Kidney capillary endothelial cell (primary cell): ENCODE results near the gene WDR53.
"Not testable (repeated sequence)": the region's sequence is repeated elsewhere in the genome, so short reads cannot be mapped to it uniquely, and the experiment has no call there.

ENCODE experiments used
- DNase-seq: peaks from one replicate; pipeline ENCODE4 v3.0.0-alpha.2; 2018; ENCODE audit warnings: low spot score

The WDR53 gene

DNA sequence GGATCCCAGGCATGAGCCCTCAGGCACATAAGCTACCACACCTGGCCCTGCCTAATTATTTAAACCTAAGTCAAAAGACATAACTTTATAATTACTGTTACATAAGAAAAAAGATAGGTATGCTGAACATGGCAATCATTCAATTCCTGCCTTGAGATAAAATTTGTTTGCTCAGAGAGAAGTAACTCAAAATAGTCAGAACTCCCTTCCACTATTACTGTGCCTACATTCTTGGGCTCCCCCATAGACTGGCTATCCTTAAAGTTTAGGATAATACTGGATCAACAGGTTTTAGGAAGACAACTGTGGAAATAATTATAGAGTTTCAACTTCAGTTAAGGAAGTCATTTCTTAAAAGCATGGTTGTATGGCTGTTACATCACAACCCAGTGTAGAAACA, 9.9 kb downstream of the WDR53 start:
- DNase-seq, result no peak

DNA sequence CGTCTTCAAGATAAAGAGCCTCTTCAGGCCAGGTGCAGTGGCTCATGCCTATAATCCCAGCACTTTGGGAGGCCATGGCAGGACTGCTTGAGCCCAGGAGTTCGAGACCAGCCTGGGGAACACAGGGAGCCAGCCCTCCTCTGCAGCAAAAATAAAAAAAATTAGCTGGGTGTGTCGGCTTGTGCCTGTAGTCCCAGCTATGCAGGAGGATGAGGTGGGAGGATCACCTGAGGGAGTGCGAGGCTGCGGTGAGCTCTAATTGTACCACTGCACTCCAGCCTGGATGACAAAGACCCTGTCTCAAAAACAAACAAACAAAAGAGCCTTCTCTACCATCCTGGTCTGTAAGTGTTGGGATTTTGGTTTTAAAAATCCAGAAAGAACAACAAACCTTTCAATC, 11.1 kb downstream of the WDR53 start:
- no peak for DNase-seq

DNA sequence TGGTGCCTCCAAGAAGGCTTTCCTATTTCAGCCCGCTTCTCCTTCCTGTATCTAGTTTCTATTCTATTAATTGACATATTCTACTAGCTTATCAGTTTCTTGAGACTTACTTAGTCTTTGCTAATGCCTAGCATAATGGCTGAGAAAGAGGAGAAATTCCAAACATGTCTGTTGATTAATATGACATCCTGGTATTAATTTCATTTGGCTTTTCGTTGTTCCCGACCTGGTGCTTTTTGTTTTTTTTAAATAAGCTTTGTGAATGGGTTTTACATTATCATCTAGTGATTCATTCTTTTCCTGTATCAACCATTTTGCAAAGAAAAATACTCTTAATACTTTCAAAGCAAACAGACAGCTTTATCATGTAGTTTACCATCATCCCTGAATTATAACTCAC, 13.1 kb downstream of the WDR53 start:
- DNase-seq, result no peak

DNA sequence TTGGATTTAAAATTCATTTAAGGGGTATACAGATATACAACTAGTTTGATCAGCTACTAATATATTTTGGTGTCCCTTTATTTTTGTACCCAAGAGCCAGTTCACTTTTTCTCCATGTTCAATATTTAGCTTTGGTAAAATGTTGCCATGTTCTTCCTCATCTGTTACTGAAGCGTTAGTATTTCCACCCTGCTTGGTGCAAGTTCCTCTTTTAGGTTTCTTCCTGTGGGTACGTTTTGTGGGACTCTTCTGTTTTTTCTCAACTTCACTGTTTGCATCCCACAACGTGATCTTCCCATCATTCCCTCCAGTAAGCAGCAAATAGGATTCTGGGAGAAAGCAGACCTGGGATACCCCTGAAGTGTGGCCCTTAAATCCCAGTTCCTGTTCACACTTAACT, 14.1 kb downstream of the WDR53 start:
- DNase-seq, result no peak

DNA sequence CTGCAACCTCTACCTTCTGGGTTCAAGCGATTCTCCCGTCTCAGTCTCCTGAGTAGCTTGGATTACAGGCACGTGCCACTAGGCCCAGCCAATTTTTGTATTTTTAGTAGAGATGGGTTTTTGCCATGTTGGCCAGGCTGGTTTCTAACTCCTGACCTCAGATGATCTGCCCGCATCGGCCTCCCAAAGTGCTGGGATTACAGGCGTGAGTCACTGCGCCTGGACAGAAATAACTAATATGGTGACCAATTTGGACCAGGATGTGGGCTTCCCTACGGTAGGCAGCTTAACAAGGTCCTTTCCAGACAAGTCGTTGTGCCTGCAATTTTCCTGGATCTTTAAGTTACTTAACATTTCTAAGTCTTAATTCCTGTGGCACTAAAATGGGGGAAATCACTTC, 14.8 kb downstream of the WDR53 start:
- no peak for DNase-seq

DNA sequence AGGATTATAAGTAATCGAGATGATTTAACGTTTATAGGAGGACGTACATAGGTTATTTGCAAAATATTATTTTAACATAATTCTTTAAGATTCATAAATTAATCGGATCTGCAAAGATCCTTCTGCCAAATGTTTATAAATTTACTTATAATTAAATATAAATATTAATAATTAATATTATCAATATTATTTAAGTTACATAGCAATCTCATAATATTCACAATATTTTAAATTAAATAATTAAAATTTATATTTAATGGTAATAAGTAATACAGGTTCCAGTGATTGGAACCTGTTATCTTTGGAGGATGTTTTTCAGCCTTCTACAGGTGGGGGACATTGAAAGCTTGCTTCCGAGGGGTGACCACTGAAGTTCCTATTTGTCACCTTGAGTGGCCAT, 16.1 kb downstream of the WDR53 start:
- DNase-seq, result no peak

DNA sequence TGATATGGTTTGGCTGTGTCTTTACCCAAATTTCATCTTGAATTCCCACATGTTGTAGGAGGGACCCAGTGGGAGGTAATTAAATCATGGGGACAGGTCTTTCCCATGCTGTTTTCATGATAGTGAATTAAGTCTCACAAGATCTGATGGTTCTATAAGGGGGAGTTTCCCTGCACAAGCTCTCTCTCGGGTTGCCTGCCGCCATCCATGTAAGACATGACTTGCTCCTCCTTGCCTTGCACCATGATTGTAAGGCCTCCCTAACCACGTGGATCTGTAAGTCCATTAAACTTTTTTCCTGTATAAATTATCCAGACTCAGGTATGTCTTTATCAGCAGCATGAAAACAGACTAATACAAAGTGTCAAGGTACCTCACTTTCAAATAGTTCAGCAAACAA, 18.2 kb downstream of the WDR53 start:
- not testable (repeated sequence) for DNase-seq

DNA sequence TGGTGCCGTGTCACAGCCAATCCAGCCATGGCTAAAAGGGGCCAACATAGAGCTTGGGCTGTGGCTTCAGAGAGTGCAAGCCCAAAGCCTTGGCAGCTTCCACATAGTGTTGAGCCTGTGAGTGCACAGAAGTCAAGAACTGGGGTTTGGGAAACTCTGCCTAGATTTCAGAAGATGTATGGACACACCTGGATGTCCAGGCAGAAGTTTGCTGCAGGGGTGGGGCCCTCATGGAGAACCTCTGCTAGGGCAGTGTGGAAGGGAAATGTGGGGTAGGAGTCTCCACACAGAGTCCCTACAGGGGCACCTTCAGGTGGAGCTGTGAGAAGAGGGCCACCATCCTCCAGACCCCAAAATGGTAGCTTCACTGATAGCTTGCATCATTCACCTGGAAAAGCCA, 19.0 kb downstream of the WDR53 start:
- DNase-seq, result not testable (repeated sequence)

DNA sequence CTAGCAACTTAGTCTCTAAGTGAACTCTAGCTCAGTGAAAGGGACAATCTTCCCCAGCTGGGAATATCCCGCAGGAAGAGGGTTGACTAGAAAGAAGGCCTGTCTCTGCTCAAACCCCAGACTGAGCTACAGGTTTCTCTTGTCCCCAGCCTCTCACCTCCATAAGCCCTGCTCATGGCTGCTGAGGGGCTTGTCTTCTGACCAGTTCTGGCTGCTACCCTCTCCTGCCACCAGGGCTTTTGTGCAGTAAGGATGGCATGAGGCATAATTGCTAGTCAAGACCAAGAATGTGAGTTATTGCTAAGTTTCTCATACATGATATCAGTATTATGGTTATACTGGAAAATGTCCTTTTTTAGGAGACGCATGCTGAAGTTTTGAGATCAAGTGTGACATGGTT, 21.3 kb downstream of the WDR53 start:
- DNase-seq, result no peak

DNA sequence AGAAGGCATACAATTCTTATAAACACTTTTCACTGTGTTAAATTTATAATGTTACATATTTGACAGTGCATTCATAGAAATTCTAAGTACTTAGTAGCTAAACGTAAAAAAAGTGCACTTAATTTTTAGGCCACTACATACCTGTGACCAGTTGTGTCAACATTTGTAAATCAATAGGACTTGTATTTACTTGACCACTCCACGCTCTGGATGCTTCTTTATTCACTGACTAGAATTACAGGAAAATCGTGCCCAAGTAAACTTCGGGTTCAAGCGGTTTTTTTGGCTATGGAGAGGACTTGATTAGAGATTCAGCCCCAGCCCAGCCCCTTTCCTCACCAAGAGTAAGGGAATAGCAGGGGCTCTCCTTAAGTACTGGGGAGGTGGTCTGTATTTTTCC, 21.8 kb downstream of the WDR53 start:
- no peak for DNase-seq

DNA sequence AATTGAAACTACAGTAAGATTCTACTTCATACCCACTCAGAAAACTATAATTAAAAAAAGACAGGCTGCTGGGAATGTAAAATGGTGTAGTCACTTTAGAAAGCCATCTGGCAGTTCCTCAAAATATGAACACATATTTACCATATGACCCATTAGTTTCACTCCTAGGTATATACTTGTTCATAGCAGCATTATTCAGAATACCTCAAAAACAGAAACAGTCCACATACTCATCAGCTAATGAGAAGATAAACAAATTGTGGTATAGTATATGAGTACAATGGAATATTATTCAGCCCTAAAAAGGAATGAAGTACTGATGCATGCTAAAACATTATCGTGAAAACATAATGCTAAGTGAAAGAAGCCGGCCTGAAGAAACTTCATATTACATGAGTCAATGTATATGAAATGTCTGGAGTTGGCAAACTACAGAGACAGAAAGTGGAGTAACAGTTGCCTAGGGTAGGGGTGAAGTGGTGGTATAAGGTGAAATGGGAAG, 23.8 kb downstream of the WDR53 start:
- no peak for DNase-seq

DNA sequence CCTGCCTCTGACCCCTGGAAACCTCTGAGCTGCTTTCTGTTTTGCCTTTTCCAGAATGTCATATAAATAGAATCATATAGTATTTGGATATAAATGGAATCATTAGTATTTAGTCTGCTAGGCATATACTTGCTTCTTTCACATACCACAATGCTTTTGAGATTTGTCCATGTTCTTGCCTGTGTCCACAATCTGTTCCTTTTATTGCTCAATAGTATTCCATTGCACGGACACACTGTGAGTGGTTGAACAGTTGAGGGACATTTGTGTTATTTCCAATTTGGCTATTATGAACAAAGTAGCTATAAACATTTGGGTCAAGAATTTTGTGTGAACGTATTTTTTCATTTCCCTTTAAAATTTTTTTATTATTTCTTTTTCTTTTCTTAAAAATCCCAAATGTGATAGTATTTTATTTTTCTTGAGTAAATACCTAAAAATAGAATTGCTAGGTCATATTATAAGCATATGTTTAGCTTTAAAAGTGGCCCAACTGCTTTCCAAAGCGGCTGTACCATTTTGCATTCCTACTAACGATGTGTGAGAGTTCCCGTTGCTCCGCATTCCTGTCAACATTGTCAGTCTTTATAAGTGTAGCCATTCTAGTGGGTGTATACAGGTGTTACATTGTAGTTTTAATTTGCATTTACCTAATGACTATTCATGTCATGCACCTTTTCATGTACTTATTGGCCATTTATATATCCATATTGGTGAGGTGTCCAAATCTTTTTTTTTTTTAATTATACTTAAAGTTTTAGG, 26.5 kb downstream of the WDR53 start:
- no peak for DNase-seq

DNA sequence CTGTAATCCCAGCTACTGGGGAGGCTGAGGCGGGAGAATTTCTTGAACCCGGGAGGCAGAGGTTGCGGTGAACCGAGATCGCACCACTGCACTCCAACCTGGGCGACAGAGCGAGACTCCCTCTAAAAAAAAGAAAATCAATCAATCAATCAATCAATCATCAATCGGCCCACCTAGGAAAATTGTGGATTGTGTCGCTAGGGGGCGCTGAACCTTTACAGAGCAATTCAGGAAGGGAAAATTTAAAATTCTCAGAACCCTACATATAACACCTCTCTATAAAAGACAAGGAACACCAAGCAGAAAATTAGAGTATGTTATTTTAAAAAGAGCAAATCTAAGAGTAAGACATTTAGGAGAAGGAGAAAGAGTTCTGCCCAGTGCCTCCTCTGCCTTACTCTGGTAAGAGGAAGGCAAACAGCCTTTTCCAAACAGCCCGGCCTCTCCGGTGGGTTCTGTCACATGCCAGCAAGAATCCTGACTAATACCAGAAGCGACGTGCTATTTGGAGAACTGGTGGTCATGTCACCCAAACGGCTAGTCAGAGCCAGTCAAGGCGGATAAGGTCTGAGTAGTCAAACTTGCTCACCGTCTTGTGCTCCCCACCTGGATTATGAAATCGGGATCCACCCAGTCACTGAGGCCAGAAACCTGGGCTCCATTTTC, 30.9 kb downstream of the WDR53 start:
- no peak for DNase-seq

DNA sequence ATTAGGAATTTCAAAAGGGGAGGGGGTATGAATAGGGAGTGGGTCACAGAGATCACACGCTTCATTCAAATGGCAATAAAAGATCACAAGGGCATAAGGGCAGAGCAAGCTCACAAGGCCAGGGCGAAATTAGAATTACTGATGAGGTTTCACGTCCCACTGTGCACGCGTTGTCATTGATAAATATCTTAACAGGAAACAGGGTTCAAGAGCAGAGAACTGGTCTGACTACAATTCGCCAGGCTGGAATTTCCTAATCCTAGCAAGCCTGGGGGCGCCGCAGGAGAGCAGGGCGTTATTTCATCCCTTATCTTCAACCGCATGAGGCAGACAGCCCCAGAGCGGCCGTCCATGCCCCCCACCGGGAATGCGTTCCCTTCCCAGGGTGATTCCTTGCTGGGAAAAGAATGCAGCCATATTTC, 35.1 kb downstream of the WDR53 start:
- no peak for DNase-seq

DNA sequence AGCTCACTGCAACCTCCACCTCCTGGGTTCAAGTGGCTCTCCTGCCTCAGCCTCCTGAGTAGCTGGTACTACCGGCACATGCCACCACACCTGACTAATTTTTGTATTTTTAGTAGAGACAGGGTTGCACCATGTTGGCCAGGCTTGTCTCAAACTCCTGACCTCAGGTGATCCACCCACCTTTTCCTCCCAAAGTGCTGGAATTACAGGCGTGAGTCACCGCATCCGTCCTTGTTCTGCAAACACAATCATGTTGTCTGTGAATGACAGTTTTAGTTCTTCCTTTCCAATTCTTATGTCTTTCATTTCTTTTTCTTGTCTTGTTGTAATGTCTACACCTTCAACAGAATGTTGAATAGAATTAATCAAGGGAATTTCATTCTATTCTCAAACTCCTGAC, 36.9 kb downstream of the WDR53 start:
- DNase-seq, result no peak

DNA sequence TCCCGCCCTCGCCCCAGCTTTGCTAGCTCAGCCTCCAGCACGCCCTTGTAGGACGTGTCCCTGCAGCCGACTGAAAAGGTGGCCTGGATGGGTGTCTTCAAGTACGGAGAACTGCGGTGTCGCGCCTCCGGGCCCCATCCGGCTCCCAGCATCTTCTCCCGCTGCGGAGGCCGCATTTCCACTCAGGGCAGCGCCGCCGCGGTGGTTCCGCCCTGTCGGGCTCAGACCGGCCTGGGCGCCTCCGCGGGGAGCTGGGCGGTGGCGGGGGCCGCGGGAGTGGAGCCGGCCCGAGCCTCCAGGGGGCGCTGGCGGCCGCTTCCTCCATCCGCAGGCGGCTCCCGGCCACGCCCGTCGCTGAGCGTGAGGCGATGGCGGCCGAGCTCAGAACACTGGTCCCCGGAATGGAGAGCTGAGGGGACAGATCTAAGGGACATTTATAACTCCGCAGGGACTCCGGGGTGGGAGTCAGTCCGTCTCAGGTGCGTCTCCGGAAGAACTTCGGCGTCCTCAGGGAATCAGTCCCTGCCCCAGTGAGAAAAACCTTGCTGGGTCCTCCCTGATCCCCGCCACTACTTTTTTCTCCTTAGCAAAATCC, 39.6 kb downstream of the WDR53 start:
- peak; percentile 75 for DNase-seq

DNA sequence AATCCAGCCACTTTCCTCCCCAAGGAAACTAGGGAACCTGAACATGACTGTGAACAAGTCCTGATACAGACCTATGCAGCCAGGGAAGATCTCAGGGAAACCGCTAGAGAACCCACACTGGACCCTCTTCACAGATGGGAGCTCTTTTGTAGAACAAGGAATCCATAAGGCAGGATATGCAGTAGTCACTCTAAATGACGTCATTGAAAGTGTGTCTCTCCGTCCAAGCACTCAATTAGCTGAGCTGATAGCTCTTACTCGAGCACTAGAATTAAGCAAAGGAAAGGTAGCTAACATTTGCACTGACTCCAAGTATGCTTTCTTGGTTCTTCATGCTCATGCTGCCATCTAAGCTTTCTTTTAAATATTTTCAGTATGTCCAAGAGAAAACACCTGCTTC, 43.2 kb downstream of the WDR53 start:
- no peak for DNase-seq

DNA sequence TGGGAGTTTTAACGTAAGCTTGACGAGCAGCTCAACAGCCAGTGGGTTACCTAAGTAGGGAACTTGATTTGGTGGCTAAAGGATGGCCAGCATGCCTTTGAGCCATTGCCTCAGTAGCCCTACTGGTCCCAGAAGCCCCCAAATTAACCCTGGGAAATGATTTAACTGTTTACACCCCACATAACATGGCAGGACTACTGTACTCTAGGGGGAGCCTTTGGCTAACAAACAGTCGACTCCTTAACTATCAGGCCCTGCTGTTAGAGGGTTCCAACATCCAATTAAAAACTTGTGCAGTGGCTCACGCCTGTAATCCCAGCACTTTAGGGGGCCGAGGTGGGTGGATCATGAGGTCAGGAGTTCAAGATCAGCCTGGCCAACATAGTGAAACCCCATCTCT, 43.8 kb downstream of the WDR53 start:
- DNase-seq, result no peak

DNA sequence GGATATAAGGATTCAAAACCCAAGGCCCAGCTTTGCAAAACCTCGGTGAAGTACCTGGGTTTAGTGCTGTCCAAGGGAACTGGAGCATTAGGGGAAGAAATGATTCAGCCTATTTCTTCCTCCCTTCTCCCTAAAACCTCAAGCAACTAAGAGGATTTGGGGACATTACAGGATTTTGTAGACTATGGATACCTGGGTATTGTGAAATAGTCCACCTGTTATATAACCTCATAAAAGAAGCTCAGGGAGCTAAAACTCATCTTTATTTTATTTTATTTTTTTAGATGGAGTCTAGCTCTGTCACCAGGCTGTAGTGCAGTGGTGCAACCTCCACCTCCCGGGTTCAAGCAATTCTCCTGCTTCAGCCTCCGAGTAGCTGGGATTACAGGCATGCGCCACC, 44.5 kb downstream of the WDR53 start:
- DNase-seq, result no peak

DNA sequence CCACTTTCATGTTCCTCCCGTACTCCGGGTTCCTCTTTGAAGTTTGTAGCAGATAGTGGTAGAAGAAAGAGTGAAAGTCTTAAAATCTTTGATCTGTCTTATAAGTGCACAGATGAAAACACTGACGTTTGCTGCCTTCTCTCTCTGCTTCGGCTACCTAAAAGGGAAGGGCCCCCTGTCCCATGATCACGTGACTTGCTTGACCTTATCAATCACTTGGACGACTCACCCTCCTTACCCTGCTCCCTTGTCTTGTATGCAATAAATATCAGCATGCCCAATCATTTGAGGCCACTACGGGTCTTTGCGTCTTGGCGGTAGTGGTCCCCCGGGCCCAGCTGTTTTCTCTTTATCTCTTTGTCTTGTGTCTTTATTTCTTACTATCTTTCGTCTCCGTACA, 47.1 kb downstream of the WDR53 start:
- not testable (repeated sequence) for DNase-seq

DNA sequence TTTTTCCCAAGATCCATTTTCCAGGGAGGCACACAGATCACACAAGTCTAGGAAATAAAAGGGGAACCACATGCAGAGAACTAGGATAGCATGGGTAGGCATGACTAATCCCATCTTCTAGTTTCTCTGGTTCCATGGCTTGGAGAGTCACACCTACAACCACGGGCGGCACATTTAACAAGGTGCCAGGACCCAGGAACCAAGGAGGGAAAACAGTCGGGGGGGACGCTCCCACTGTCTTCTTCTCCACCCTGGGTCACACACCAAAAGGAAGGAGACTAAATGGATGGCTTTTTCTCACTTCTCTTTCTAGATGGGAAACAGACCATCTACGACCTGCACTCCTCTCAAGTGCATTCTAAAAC, 48.7 kb downstream of the WDR53 start:
- no peak for DNase-seq

DNA sequence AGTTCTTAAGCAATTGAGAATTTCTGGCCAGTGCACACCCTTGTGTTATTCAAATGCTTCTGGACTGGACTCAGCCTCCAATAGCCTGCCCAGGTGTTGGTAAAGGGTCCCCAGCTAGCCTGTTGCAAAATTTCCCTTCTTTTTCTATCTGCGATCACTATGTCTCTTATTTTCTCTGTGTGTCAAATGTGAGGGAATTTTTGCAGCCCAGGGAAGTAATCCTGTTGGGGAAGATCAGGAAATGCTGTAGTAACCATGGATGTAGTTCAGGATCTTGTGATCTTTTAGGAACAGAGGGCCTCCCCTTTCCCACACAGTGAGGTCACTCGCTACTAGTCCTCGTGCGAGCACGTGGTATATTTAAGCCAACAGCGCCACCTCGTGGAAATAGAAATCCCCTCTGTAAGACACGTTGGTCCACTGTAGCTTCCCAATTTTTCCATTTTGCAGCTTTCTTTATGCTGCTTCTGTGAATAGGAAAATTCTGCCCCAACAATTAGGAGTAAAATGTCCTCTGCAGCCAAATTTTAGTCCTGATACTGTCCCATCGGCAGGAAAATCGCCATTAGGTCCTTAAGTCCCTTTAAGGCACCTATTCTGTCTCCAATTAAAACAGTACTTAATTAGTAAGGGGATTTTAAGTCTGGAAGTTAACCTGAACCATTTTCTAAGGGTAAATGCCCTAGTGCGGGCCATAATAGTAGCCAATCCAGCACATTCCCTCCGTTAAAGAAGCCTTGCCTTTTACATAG, 49.2 kb downstream of the WDR53 start:
- peak; percentile 59 for DNase-seq

DNA sequence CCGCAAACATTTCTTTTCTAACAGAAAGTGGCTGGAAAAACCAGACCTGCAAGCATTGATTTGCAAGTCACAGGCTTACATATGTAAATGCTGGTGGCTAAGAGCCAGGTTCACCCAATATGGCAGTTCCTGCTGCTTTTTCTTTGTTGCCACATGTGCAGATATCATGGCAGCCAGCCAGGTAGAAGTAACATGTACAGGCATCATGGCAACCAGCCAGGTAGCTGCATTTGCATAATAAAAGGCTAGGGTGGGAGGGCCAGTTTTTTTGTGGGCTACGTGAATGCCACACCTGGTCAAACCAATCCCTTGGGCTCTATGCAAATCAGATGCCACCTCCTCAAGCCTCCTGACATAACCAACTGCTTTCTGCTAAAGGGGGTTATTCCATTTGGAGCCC, 50.4 kb downstream of the WDR53 start:
- no peak for DNase-seq
